ENCODE results near the gene HIPK4. TPM values are rescaled to one million over a fixed set of nuclear protein-coding genes. Genes with fewer than 3 reads are reported as not detected.

The HIPK4 gene
- total and polyA plus RNA-seq, 4 donors: 0.02 to 0.17 TPM; not detected in 2

GRCh38 chr19:40392123-40392522 lies 2.1 kb upstream of the HIPK4 start:
- no peaks in the 10 kb centered on the region for H3K27me3 ChIP-seq (ENCODE audit: control insufficient read depth in 4 of 4, insufficient read depth in 4 of 4, low read length in 3 of 4)
- no peak overlapping the region for H3K4me3 ChIP-seq (ENCODE audit: low read depth in 1 of 3, low read length in 3 of 3)
- no peaks in the 10 kb centered on the region for H3K9me3 ChIP-seq (ENCODE audit: control insufficient read depth in 4 of 4, low read length in 3 of 4)
- H3K27ac ChIP-seq (ENCODE audit: low read depth in 1 of 2, low read length in 2 of 2): no peak overlapping the region
- H3K36me3 ChIP-seq (ENCODE audit: control insufficient read depth in 4 of 4, insufficient read depth in 3 of 4, low read depth in 1 of 4, low read length in 3 of 4): no peaks in the 10 kb centered on the region
- no peak overlapping the region for H3K9ac ChIP-seq (ENCODE audit: low read depth in 1 of 2, low read length in 2 of 2)
- no peak for TF ChIP-seq ATF3 (IDR thresholded peaks at IDR 0.05)
- TF ChIP-seq HNF4G (IDR thresholded peaks at IDR 0.05): no peak
- TF ChIP-seq FOXA1 (IDR thresholded peaks at IDR 0.05): no peak
- no peak for TF ChIP-seq HNF4A (conservative IDR thresholded peaks at IDR 0.05)
- TF ChIP-seq REST (IDR thresholded peaks at IDR 0.05): no peak
- TF ChIP-seq FOXA2 (IDR thresholded peaks at IDR 0.05): no peak
- no peak for TF ChIP-seq NR2F2 (IDR thresholded peaks at IDR 0.05)
- TF ChIP-seq JUND (IDR thresholded peaks at IDR 0.05): no peak
- TF ChIP-seq GABPA (IDR thresholded peaks at IDR 0.05 in 1 of 2, conservative IDR thresholded peaks at IDR 0.05 in 1 of 2): no peak
- TF ChIP-seq SP1 (IDR thresholded peaks at IDR 0.05): no peak
- TF ChIP-seq YY1 (IDR thresholded peaks at IDR 0.05): no peak
- TF ChIP-seq CTCF (IDR thresholded peaks at IDR 0.05; ENCODE audit: low read depth, low read length, missing input control): no peak
- no peak for TF ChIP-seq ZBTB33 (IDR thresholded peaks at IDR 0.05)
- no peak for TF ChIP-seq MAX (IDR thresholded peaks at IDR 0.05)
- TF ChIP-seq TAF1 (conservative IDR thresholded peaks at IDR 0.05): no peak
- TF ChIP-seq EGR1 (IDR thresholded peaks at IDR 0.05; ENCODE audit: low read depth in 2 of 2): no peak
- no peak for TF ChIP-seq RAD21 (IDR thresholded peaks at IDR 0.05)
- no peak for TF ChIP-seq RXRA (IDR thresholded peaks at IDR 0.05)
- 80% methylated on average over 8 of the region's 8 CpGs for WGBS
- DNase-seq (ENCODE audit: low spot score): no peak
- no peaks in the 10 kb centered on the region for H3K4me1 ChIP-seq (ENCODE audit: control insufficient read depth in 4 of 4, insufficient read depth in 4 of 4, low read length in 3 of 4)

All from liver (tissue), 9 donors.